SK-N-MC (cell line): Measurements from ENCODE around the gene DNAH17.

Source experiments
- DNase-seq: peaks from one replicate; pipeline ENCODE4 v3.0.0-alpha.2; 2011; ENCODE audit warnings: low read depth, low spot score
- H3K27ac ChIP-seq: fragments of 200-600 bp; sonication (generic); 2 replicates; pipeline ENCODE4 v1.5.1; 2016; ENCODE audit warnings: mixed run types
- H3K36me3 ChIP-seq: fragments of 200-600 bp; sonication (generic); 2 replicates; pipeline ENCODE4 v1.6.1; 2017; ENCODE audit warnings: antibody characterized with exemption, low read length, mixed read lengths; ENCODE audit not compliant: insufficient read depth
- H3K4me3 ChIP-seq: fragments of 200-600 bp; sonication (generic); 2 replicates; pipeline ENCODE4 v1.5.1; 2016
- H3K9ac ChIP-seq: fragments of 200-600 bp; sonication (generic); 2 replicates; pipeline ENCODE4 v1.8.0; 2017; ENCODE audit warnings: mixed run types, mixed read lengths; ENCODE audit not compliant: insufficient read length
- H3K9me3 ChIP-seq: fragments of 200-600 bp; sonication (generic); 2 replicates; pipeline ENCODE4 v1.6.1; 2017; ENCODE audit warnings: low read depth, mild to moderate bottlenecking, antibody characterized with exemption, low read length, moderate library complexity, mixed read lengths
- EZH2 ChIP-seq: fragments of 200-600 bp; sonication (generic); IDR thresholded peaks from one replicate; pipeline ENCODE4 v1.6.1; 2017; ENCODE audit warnings: antibody characterized with exemption
- FOXP2 ChIP-seq: optimal IDR thresholded peaks from 2 replicates; pipeline ENCODE3; 2011; ENCODE audit warnings: mild to moderate bottlenecking, moderate library complexity; ENCODE audit not compliant: insufficient read depth; ENCODE audit errors: extremely low read length, control extremely low read depth
- POLR2AphosphoS5 ChIP-seq: IDR thresholded peaks from 2 replicates; pipeline ENCODE4 v1.6.1; 2012; ENCODE audit warnings: mild to moderate bottlenecking, low read depth, low read length, borderline replicate concordance

The DNAH17 gene

GRCh38 chr17:78377858-78378224 lies 199.4 kb downstream of the DNAH17 start:
- Histone ChIP-seq H3K27ac (no peak overlapping the region), H3K9me3 (no peaks in the 10 kb centered on the region), H3K4me3 (peak overlapping the region; percentile 90), H3K36me3 (no peaks in the 10 kb centered on the region), H3K9ac (peak overlapping the region; percentile 90)
- no peak for DNase-seq
- no peak for TF ChIP-seq EZH2
- TF ChIP-seq FOXP2: no peak
- no peak for TF ChIP-seq POLR2AphosphoS5

GRCh38 chr17:78376161-78376560 lies 201.0 kb downstream of the DNAH17 start:
- Histone ChIP-seq H3K9me3 (no peaks in the 10 kb centered on the region), H3K9ac (no peak overlapping the region), H3K27ac (peak overlapping the region; percentile 34; the same call in 1 of the 2 replicates), H3K4me3 (no peak overlapping the region), H3K36me3 (no peaks in the 10 kb centered on the region)
- no peak for TF ChIP-seq FOXP2
- TF ChIP-seq EZH2: no peak
- TF ChIP-seq POLR2AphosphoS5: no peak
- no peak for DNase-seq

- no peaks in the 10 kb centered on the region for H3K36me3 ChIP-seq
- DNase-seq: no peak
- H3K9me3 ChIP-seq: no peaks in the 10 kb centered on the region
- no peak overlapping the region for H3K9ac ChIP-seq
- peak overlapping the region; percentile 34; the same call in 1 of the 2 replicates for H3K27ac ChIP-seq
- no peak for TF ChIP-seq EZH2
- TF ChIP-seq FOXP2: no peak
- no peak for TF ChIP-seq POLR2AphosphoS5
- H3K4me3 ChIP-seq: no peak overlapping the region
Observed at GRCh38 chr17:78375401-78376151, 201.6 kb downstream of the DNAH17 start.

DNA sequence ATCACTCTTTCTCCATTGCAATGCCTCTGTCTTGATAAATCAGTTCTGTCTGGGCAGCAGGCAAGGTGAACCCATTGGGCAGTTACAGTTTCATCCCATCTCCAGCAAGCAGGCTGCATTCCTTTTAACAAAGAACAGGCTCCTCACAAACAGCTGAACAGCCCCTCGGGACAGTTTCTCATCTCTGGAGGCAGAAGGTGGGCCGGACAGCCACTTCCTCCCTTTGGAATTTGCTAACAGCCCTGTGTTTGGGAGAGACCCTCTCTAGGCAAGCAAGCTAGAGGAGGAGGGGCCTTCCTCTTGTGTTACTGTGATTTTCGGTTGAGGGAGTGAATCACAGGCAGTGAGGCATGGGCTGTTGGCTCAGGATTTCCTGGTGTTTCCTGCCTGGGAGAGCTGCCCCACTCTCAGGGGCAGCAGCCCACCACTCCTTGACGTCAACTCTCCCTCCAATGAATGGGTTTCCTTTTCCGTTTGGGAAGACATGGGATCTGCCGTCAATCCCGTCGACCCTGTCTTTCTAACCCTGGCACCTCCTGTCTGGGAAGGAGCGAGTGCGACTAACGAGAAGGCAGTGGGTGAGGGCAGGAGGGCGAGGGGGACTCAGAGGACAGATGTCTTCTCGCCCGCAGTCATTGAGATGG lies 202.4 kb downstream of the DNAH17 start:
- TF ChIP-seq POLR2AphosphoS5 (no peak), FOXP2 (no peak)
- Histone ChIP-seq H3K36me3 (no peaks in the 10 kb centered on the region), H3K27ac (no peak overlapping the region), H3K4me3 (no peak overlapping the region), H3K9ac (no peak overlapping the region), H3K9me3 (no peaks in the 10 kb centered on the region)
- DNase-seq: no peak

GRCh38 chr17:78374189-78374588 lies 203.0 kb downstream of the DNAH17 start:
- DNase-seq: no peak
- Histone ChIP-seq H3K27ac (no peak overlapping the region), H3K9ac (no peak overlapping the region), H3K4me3 (no peak overlapping the region), H3K9me3 (no peaks in the 10 kb centered on the region), H3K36me3 (no peaks in the 10 kb centered on the region)
- TF ChIP-seq FOXP2 (no peak), EZH2 (no peak), POLR2AphosphoS5 (no peak)
